Neural progenitor cell (in vitro differentiated cells): ENCODE measurements around the gene APLP2. TPM values are rescaled to one million over a fixed set of nuclear protein-coding genes. Genes with fewer than 3 reads are reported as not detected.
A peak's percentile ranks its signal among the peaks of the same experiment; 100 is the strongest.

ENCODE experiments used
- DNase-seq: peaks from one replicate; pipeline ENCODE4 v3.0.0-alpha.2; 2016; ENCODE audit warnings: low spot score
- H2AFZ ChIP-seq: fragments of 200-600 bp; sonication (generic); replicated peaks from 2 replicates; pipeline ENCODE4 v1.6.1; 2016; ENCODE audit warnings: antibody characterized with exemption
- H3F3A ChIP-seq: fragments of 200-600 bp; sonication (generic); 2 replicates; pipeline ENCODE4 v1.6.1; 2016; ENCODE audit warnings: antibody characterized with exemption, low read depth
- H3K27ac ChIP-seq: fragments of 200-600 bp; sonication (generic); 2 replicates; pipeline ENCODE4 v1.5.1; 2016; ENCODE audit warnings: mild to moderate bottlenecking
- H3K27me3 ChIP-seq: fragments of 200-600 bp; sonication (generic); 2 replicates; pipeline ENCODE4 v1.6.1; 2016; ENCODE audit warnings: mild to moderate bottlenecking, moderate library complexity
- H3K36me3 ChIP-seq: fragments of 200-600 bp; sonication (generic); 2 replicates; pipeline ENCODE4 v1.5.1; 2016
- H3K4me1 ChIP-seq: fragments of 200-600 bp; sonication (generic); 2 replicates; pipeline ENCODE4 v1.6.1; 2016; ENCODE audit warnings: mixed run types
- H3K4me2 ChIP-seq: fragments of 200-600 bp; sonication (generic); 2 replicates; pipeline ENCODE4 v1.6.1; 2016
- H3K4me3 ChIP-seq: fragments of 200-600 bp; sonication (generic); 2 replicates; pipeline ENCODE4 v1.5.1; 2016
- H3K79me2 ChIP-seq: fragments of 200-600 bp; sonication (generic); 2 replicates; pipeline ENCODE4 v1.6.1; 2016; ENCODE audit warnings: low read depth
- H3K9ac ChIP-seq: fragments of 200-600 bp; sonication (generic); 2 replicates; pipeline ENCODE4 v1.6.1; 2016
- H3K9me3 ChIP-seq: fragments of 200-600 bp; sonication (generic); 2 replicates; pipeline ENCODE4 v1.5.1; 2016; ENCODE audit warnings: low read depth
- H4K20me1 ChIP-seq: fragments of 200-600 bp; sonication (generic); 2 replicates; pipeline ENCODE4 v1.6.1; 2016; ENCODE audit warnings: low read depth
- H3K27ac Mint-ChIP-seq: 3 replicates; pipeline ENCODE4 v1.8.0; 2021; ENCODE audit warnings: mixed read lengths
- H3K27me3 Mint-ChIP-seq: 2 replicates; pipeline ENCODE4 v1.8.0; 2022; ENCODE audit warnings: low read depth, mild to moderate bottlenecking, inconsistent platforms, moderate library complexity, mixed read lengths; ENCODE audit not compliant: insufficient read depth
- H3K36me3 Mint-ChIP-seq: 3 replicates; pipeline ENCODE4 v1.8.0; 2021; ENCODE audit warnings: mixed read lengths
- H3K4me1 Mint-ChIP-seq: 3 replicates; pipeline ENCODE4 v1.8.0; 2021; ENCODE audit warnings: mixed read lengths
- H3K4me3 Mint-ChIP-seq: 3 replicates; pipeline ENCODE4 v1.8.0; 2021; ENCODE audit warnings: mild to moderate bottlenecking, moderate library complexity, mixed read lengths
- H3K9me3 Mint-ChIP-seq: 3 replicates; pipeline ENCODE4 v1.8.0; 2020; ENCODE audit warnings: mixed read lengths
- EZH2 ChIP-seq: fragments of 200-600 bp; sonication (generic); IDR thresholded peaks from 2 replicates; pipeline ENCODE4 v1.6.1; 2017; ENCODE audit warnings: antibody characterized with exemption, mild to moderate bottlenecking, moderate library complexity
- EZH2phosphoT487 ChIP-seq: fragments of 200-600 bp; sonication (generic); IDR thresholded peaks from 2 replicates; pipeline ENCODE4 v1.6.1; 2017; ENCODE audit warnings: antibody characterized with exemption
- total RNA-seq: library from RNA; depleted of rRNA; stranded (reverse); fragments of >200 nt; gene quantifications from 2 replicates; pipeline ENCODE4 v1.2.3, GENCODE V29; 2015; ENCODE audit warnings: low replicate concordance
- TF ChIP-seq, protein P1 (sequence below): fragments of 200-600 bp; sonication (generic); IDR thresholded peaks from 2 replicates; pipeline ENCODE4 v1.5.1; 2017; ENCODE audit warnings: antibody characterized with exemption, mild to moderate bottlenecking

The APLP2 gene
- total RNA-seq, 1 donor from 2014 or later: 455 TPM

- no peaks in the 10 kb centered on the region for H4K20me1 ChIP-seq
- TF ChIP-seq, protein P1, sequence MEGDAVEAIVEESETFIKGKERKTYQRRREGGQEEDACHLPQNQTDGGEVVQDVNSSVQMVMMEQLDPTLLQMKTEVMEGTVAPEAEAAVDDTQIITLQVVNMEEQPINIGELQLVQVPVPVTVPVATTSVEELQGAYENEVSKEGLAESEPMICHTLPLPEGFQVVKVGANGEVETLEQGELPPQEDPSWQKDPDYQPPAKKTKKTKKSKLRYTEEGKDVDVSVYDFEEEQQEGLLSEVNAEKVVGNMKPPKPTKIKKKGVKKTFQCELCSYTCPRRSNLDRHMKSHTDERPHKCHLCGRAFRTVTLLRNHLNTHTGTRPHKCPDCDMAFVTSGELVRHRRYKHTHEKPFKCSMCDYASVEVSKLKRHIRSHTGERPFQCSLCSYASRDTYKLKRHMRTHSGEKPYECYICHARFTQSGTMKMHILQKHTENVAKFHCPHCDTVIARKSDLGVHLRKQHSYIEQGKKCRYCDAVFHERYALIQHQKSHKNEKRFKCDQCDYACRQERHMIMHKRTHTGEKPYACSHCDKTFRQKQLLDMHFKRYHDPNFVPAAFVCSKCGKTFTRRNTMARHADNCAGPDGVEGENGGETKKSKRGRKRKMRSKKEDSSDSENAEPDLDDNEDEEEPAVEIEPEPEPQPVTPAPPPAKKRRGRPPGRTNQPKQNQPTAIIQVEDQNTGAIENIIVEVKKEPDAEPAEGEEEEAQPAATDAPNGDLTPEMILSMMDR: no peak
- TF ChIP-seq EZH2: no peak
- no peak for TF ChIP-seq EZH2phosphoT487
- no peak for DNase-seq
- no peaks in the 10 kb centered on the region for H3K79me2 ChIP-seq
- Mint-ChIP-seq H3K36me3 (no peaks in the 10 kb centered on the region), H3K4me1 (peaks cover 18% of the 10 kb centered on the region), H3K4me3 (no peak overlapping the region), H3K9me3 (no peaks in the 10 kb centered on the region), H3K27me3 (peaks cover 2% of the 10 kb centered on the region), H3K27ac (no peak overlapping the region)
- H3F3A ChIP-seq: peaks cover 33% of the 10 kb centered on the region
- no peak overlapping the region for H2AFZ ChIP-seq
- H3K9ac ChIP-seq: no peak overlapping the region
- H3K9me3 ChIP-seq: no peaks in the 10 kb centered on the region
- H3K27me3 ChIP-seq: no peaks in the 10 kb centered on the region
- no peak overlapping the region for H3K4me3 ChIP-seq
- H3K27ac ChIP-seq: no peak overlapping the region
- H3K4me1 ChIP-seq: peaks cover 33% of the 10 kb centered on the region
- no peak overlapping the region for H3K4me2 ChIP-seq
- no peaks in the 10 kb centered on the region for H3K36me3 ChIP-seq
Measured at GRCh38 chr11:130032931-130033330, 36.8 kb upstream of the APLP2 start.

- Histone ChIP-seq H2AFZ (no peak overlapping the region), H4K20me1 (no peaks in the 10 kb centered on the region), H3K27me3 (no peaks in the 10 kb centered on the region), H3K9ac (no peak overlapping the region), H3K36me3 (no peaks in the 10 kb centered on the region), H3K27ac (no peak overlapping the region), H3K9me3 (no peaks in the 10 kb centered on the region), H3K4me1 (peaks cover 38% of the 10 kb centered on the region), H3K4me3 (no peak overlapping the region), H3K79me2 (no peaks in the 10 kb centered on the region), H3F3A (peaks cover 38% of the 10 kb centered on the region), H3K4me2 (no peak overlapping the region)
- peaks cover 2% of the 10 kb centered on the region for H3K27me3 Mint-ChIP-seq
- H3K36me3 Mint-ChIP-seq: no peaks in the 10 kb centered on the region
- TF ChIP-seq EZH2phosphoT487: no peak
- no peak for TF ChIP-seq EZH2
- TF ChIP-seq, protein P1: no peak
- no peak overlapping the region for H3K27ac Mint-ChIP-seq
- no peaks in the 10 kb centered on the region for H3K9me3 Mint-ChIP-seq
- H3K4me3 Mint-ChIP-seq: no peak overlapping the region
- DNase-seq: no peak
- H3K4me1 Mint-ChIP-seq: peaks cover 19% of the 10 kb centered on the region
Measured at GRCh38 chr11:130034236-130034635, 35.5 kb upstream of the APLP2 start.

GRCh38 chr11:130037058-130037457 lies 32.6 kb upstream of the APLP2 start:
- TF ChIP-seq, protein P1: no peak
- TF ChIP-seq EZH2: no peak
- no peak for TF ChIP-seq EZH2phosphoT487
- H3K36me3 Mint-ChIP-seq: no peaks in the 10 kb centered on the region
- DNase-seq: no peak
- peaks cover 3% of the 10 kb centered on the region for H3K9me3 Mint-ChIP-seq
- no peak overlapping the region for H2AFZ ChIP-seq
- H3K36me3 ChIP-seq: no peaks in the 10 kb centered on the region
- H3K4me2 ChIP-seq: peak overlapping the region; percentile 65
- no peak overlapping the region for H3K4me3 Mint-ChIP-seq
- peaks cover 23% of the 10 kb centered on the region for H3K4me1 ChIP-seq
- no peak overlapping the region for H3K27ac Mint-ChIP-seq
- no peaks in the 10 kb centered on the region for H4K20me1 ChIP-seq
- no peaks in the 10 kb centered on the region for H3K27me3 ChIP-seq
- H3F3A ChIP-seq: peaks cover 23% of the 10 kb centered on the region
- H3K9me3 ChIP-seq: no peaks in the 10 kb centered on the region
- no peak overlapping the region for H3K4me3 ChIP-seq
- H3K79me2 ChIP-seq: no peaks in the 10 kb centered on the region
- peaks cover 15% of the 10 kb centered on the region for H3K4me1 Mint-ChIP-seq
- peak overlapping the region; percentile 73 for H3K27ac ChIP-seq
- H3K9ac ChIP-seq: no peak overlapping the region
- H3K27me3 Mint-ChIP-seq: no peaks in the 10 kb centered on the region
